HEK293 (cell line): ENCODE data around the gene LMLN.
"Not testable (repeated sequence)": the region's sequence is repeated elsewhere in the genome, so short reads cannot be mapped to it uniquely, and the experiment has no call there.

ENCODE experiments used
- CTCF ChIA-PET: fragments of 350-600 bp; formaldehyde crosslinking; extraction: SDS; loops from one replicate; lab custom pipeline; 2021; ENCODE audit warnings: antibody characterized with exemption; lab: Yijun Ruan, JAX
- POLR2A ChIA-PET: fragments of 300-600 bp; formaldehyde crosslinking; extraction: SDS; loops from one replicate; lab custom pipeline; 2020; ENCODE audit warnings: antibody characterized with exemption, inconsistent platforms; lab: Yijun Ruan, JAX
- H3K27ac ChIP-seq: fragments of 200-500 bp; sonication (Bioruptor generic); 2 replicates; pipeline ENCODE4 v1.5.1; 2014; ENCODE audit warnings: low read depth, low read length, control low read depth, inconsistent platforms; ENCODE audit errors: extremely low read depth
- H3K36me3 ChIP-seq, 2 experiments: fragments of 200-500 bp in 1 of 2; sonication (Bioruptor generic) in 1 of 2; 1 replicate in 1 of 2; 2 replicates in 1 of 2; pipeline ENCODE4 v1.5.1; 2014 to 2017; ENCODE audit warnings: inconsistent platforms in 2 of 2, low read length in 2 of 2; ENCODE audit not compliant: control insufficient read depth in 2 of 2, insufficient read depth in 1 of 2
- H3K4me1 ChIP-seq: fragments of 200-500 bp; sonication (Bioruptor generic); 2 replicates; pipeline ENCODE4 v1.5.1; 2014; ENCODE audit warnings: mild to moderate bottlenecking, low read length, inconsistent platforms; ENCODE audit not compliant: control insufficient read depth, insufficient read depth
- H3K4me3 ChIP-seq: 2 replicates; pipeline ENCODE4 v1.5.1; 2011; ENCODE audit warnings: low read depth, mild to moderate bottlenecking, control low read depth, low read length, moderate library complexity
- H3K9me3 ChIP-seq: fragments of 200-500 bp; sonication (Bioruptor generic); 2 replicates; pipeline ENCODE4 v1.5.1; 2014; ENCODE audit warnings: low read depth, low read length, inconsistent platforms; ENCODE audit not compliant: control insufficient read depth, insufficient read depth
- PRDM6 ChIP-seq: fragments of 450-650 bp; formaldehyde crosslinking; IDR thresholded peaks from 2 replicates; pipeline ENCODE4 v1.5.1; 2017; ENCODE audit warnings: missing biosample characterization, missing genetic modification characterization
- WT1 ChIP-seq: fragments of 450-650 bp; formaldehyde crosslinking; IDR thresholded peaks from 2 replicates; pipeline ENCODE4 v1.5.1; 2016; ENCODE audit warnings: missing biosample characterization, missing genetic modification characterization
- ZBTB10 ChIP-seq: fragments of 450-650 bp; formaldehyde crosslinking; IDR thresholded peaks from 2 replicates; pipeline ENCODE4 v1.5.1; 2016; ENCODE audit warnings: missing biosample characterization, missing genetic modification characterization
- ZBTB7A ChIP-seq: fragments of 450-650 bp; formaldehyde crosslinking; IDR thresholded peaks from 2 replicates; pipeline ENCODE4 v1.5.1; 2016; ENCODE audit warnings: low read depth, missing biosample characterization, missing genetic modification characterization
- ZFP37 ChIP-seq: fragments of 450-650 bp; formaldehyde crosslinking; IDR thresholded peaks from 2 replicates; pipeline ENCODE4 v1.5.1; 2016; ENCODE audit warnings: missing biosample characterization, missing genetic modification characterization
- ZNF121 ChIP-seq: fragments of 450-650 bp; formaldehyde crosslinking; IDR thresholded peaks from 2 replicates; pipeline ENCODE4 v1.5.1; 2016; ENCODE audit warnings: missing biosample characterization, missing genetic modification characterization
- ZNF146 ChIP-seq: fragments of 450-650 bp; formaldehyde crosslinking; IDR thresholded peaks from 2 replicates; pipeline ENCODE4 v1.5.1; 2016; ENCODE audit warnings: missing biosample characterization, missing genetic modification characterization
- ZNF248 ChIP-seq: fragments of 450-650 bp; formaldehyde crosslinking; IDR thresholded peaks from 2 replicates; pipeline ENCODE4 v1.5.1; 2017; ENCODE audit warnings: missing biosample characterization, missing genetic modification characterization
- ZNF311 ChIP-seq: fragments of 450-650 bp; formaldehyde crosslinking; IDR thresholded peaks from 2 replicates; pipeline ENCODE4 v1.5.1; 2017; ENCODE audit warnings: missing biosample characterization, missing genetic modification characterization, borderline replicate concordance
- ZNF433 ChIP-seq: fragments of 450-650 bp; formaldehyde crosslinking; IDR thresholded peaks from 2 replicates; pipeline ENCODE4 v1.5.1; 2016; ENCODE audit warnings: missing biosample characterization, missing genetic modification characterization, low read depth
- ZNF768 ChIP-seq: fragments of 450-650 bp; formaldehyde crosslinking; IDR thresholded peaks from 2 replicates; pipeline ENCODE4 v1.5.1; 2018; ENCODE audit warnings: missing biosample characterization, mild to moderate bottlenecking, missing genetic modification characterization
- TF ChIP-seq, protein P1 (sequence below): fragments of 450-650 bp; formaldehyde crosslinking; IDR thresholded peaks from 2 replicates; pipeline ENCODE4 v1.5.1; 2016; ENCODE audit warnings: missing biosample characterization, missing genetic modification characterization
- TF ChIP-seq, protein P2 (sequence below): fragments of 450-650 bp; formaldehyde crosslinking; IDR thresholded peaks from 2 replicates; pipeline ENCODE4 v1.5.1; 2017; ENCODE audit warnings: missing biosample characterization, missing genetic modification characterization
- TF ChIP-seq, protein P3 (sequence below): fragments of 450-650 bp; formaldehyde crosslinking; IDR thresholded peaks from 2 replicates; pipeline ENCODE4 v1.5.1; 2016; ENCODE audit warnings: missing biosample characterization, missing genetic modification characterization

Gene LMLN

GRCh38 chr3:198051836-198052235 lies 91.8 kb downstream of the LMLN start:
- H3K36me3 ChIP-seq, result no peaks in the 10 kb centered on the region
- no peak overlapping the region for H3K4me3 ChIP-seq
- no peaks in the 10 kb centered on the region for H3K4me1 ChIP-seq
- POLR2A ChIA-PET, result interaction anchor here (0.6 kb wide), 1 partner anchor 32 kb away, joined by 3 read pairs; no protein-coding TSS in a partner anchor
- CTCF ChIA-PET, result interaction anchor here (0.8 kb wide), 1 partner anchor 14 kb away, joined by 5 read pairs; no protein-coding TSS in a partner anchor
- no peak overlapping the region for H3K27ac ChIP-seq
- no peaks in the 10 kb centered on the region for H3K9me3 ChIP-seq
- no peak for TF ChIP-seq ZNF248
- TF ChIP-seq ZNF311 (tag by site-specific recombination), result no peak
- no peak for TF ChIP-seq ZBTB7A (tag by site-specific recombination)
- TF ChIP-seq ZFP37, result no peak
- TF ChIP-seq ZNF768, result no peak
- no peak for TF ChIP-seq ZNF121
- TF ChIP-seq WT1 (tag by site-specific recombination), result no peak
- TF ChIP-seq ZBTB10 (tag by site-specific recombination), result no peak
- TF ChIP-seq ZNF433, result no peak
- TF ChIP-seq, protein P1, sequence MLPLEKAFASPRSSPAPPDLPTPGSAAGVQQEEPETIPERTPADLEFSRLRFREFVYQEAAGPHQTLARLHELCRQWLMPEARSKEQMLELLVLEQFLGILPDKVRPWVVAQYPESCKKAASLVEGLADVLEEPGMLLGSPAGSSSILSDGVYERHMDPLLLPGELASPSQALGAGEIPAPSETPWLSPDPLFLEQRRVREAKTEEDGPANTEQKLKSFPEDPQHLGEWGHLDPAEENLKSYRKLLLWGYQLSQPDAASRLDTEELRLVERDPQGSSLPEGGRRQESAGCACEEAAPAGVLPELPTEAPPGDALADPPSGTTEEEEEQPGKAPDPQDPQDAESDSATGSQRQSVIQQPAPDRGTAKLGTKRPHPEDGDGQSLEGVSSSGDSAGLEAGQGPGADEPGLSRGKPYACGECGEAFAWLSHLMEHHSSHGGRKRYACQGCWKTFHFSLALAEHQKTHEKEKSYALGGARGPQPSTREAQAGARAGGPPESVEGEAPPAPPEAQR (tag by site-specific recombination), result no peak
- TF ChIP-seq, protein P2, sequence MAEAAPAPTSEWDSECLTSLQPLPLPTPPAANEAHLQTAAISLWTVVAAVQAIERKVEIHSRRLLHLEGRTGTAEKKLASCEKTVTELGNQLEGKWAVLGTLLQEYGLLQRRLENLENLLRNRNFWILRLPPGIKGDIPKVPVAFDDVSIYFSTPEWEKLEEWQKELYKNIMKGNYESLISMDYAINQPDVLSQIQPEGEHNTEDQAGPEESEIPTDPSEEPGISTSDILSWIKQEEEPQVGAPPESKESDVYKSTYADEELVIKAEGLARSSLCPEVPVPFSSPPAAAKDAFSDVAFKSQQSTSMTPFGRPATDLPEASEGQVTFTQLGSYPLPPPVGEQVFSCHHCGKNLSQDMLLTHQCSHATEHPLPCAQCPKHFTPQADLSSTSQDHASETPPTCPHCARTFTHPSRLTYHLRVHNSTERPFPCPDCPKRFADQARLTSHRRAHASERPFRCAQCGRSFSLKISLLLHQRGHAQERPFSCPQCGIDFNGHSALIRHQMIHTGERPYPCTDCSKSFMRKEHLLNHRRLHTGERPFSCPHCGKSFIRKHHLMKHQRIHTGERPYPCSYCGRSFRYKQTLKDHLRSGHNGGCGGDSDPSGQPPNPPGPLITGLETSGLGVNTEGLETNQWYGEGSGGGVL (tag by site-specific recombination), result no peak
- TF ChIP-seq, all 188 proteins: peak for 0

DNA sequence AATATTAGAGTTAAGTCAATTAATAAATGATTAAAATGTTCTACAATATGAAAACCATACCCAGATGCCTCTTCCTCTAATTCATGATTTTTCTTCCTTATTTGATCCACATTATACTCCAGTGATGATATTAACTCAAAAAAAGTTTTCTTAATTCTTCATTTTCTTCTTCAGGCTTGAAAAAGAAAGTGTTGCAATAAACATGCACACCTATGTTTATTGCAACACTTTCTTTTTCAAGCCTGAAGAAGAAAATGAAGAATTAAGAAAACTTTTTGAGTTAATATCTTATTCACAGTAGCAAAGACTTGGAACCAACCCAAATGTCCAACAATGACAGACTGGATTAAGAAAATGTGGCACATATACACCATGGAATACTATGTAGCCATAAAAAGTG lies 93.4 kb downstream of the LMLN start:
- H3K4me3 ChIP-seq, CTCF ChIA-PET, H3K27ac ChIP-seq, H3K36me3 ChIP-seq, H3K4me1 ChIP-seq, H3K9me3 ChIP-seq: not testable (repeated sequence)
- peak; percentile 88; the same call in 1 of the 2 replicates for TF ChIP-seq ZNF146 (tag by site-specific recombination)
- POLR2A ChIA-PET, result interaction anchor here (0.7 kb wide), 1 partner anchor 18 kb away, joined by 4 read pairs; no protein-coding TSS in a partner anchor

GRCh38 chr3:198061119-198062067 lies 101.4 kb downstream of the LMLN start:
- CTCF ChIA-PET, result interaction anchor here (0.7 to 1.2 kb wide), 3 partner anchors 9 to 147 kb away, joined by 3 to 4 read pairs (median 3); no protein-coding TSS in a partner anchor
- POLR2A ChIA-PET, result no interaction called here
- Histone ChIP-seq H3K9me3 (no peaks in the 10 kb centered on the region), H3K4me1 (no peaks in the 10 kb centered on the region), H3K4me3 (no peak overlapping the region), H3K27ac (no peak overlapping the region), H3K36me3 (no peaks in the 10 kb centered on the region)
- peak; percentile 51 for TF ChIP-seq PRDM6
- TF ChIP-seq, protein P3, sequence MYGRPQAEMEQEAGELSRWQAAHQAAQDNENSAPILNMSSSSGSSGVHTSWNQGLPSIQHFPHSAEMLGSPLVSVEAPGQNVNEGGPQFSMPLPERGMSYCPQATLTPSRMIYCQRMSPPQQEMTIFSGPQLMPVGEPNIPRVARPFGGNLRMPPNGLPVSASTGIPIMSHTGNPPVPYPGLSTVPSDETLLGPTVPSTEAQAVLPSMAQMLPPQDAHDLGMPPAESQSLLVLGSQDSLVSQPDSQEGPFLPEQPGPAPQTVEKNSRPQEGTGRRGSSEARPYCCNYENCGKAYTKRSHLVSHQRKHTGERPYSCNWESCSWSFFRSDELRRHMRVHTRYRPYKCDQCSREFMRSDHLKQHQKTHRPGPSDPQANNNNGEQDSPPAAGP (tag by site-specific recombination), result no peak
